H9 (cell line): ENCODE data around the gene S1PR4. TPM values are rescaled to one million over a fixed set of nuclear protein-coding genes. Genes with fewer than 3 reads are reported as not detected.

ENCODE experiments used
- DNase-seq: peaks from one replicate; pipeline ENCODE4 v3.0.0-alpha.2; 2017
- H2AFZ ChIP-seq: one replicate; pipeline ENCODE4 v1.6.1; 2013; ENCODE audit warnings: mild to moderate bottlenecking, low read length, control low read depth, moderate library complexity
- H2AK5ac ChIP-seq: 2 replicates; pipeline ENCODE4 v1.6.1; 2013; ENCODE audit warnings: low read length, control low read depth, mixed read lengths; ENCODE audit not compliant: insufficient read length
- H2BK120ac ChIP-seq: one replicate; pipeline ENCODE4 v1.6.1; 2013; ENCODE audit warnings: low read depth, mild to moderate bottlenecking, low read length, control low read depth, inconsistent platforms; ENCODE audit not compliant: poor library complexity, severe bottlenecking
- H2BK12ac ChIP-seq: 2 replicates; pipeline ENCODE4 v1.6.1; 2013; ENCODE audit warnings: low read length, control low read depth, mixed read lengths, low read depth; ENCODE audit not compliant: insufficient read length
- H2BK15ac ChIP-seq: 2 replicates; pipeline ENCODE4 v1.6.1; 2013; ENCODE audit warnings: low read depth, low read length, control low read depth
- H2BK20ac ChIP-seq: one replicate; pipeline ENCODE4 v1.6.1; 2013; ENCODE audit warnings: low read depth, mild to moderate bottlenecking, low read length, control low read depth, inconsistent platforms; ENCODE audit not compliant: poor library complexity, severe bottlenecking
- H2BK5ac ChIP-seq: 2 replicates; pipeline ENCODE4 v1.6.1; 2013; ENCODE audit warnings: low read length, control low read depth, mixed read lengths; ENCODE audit not compliant: insufficient read length
- H3K14ac ChIP-seq: 2 replicates; pipeline ENCODE4 v1.6.1; 2013; ENCODE audit warnings: low read length, control low read depth; ENCODE audit not compliant: insufficient read depth
- H3K18ac ChIP-seq: 2 replicates; pipeline ENCODE4 v1.6.1; 2013; ENCODE audit warnings: low read depth, mild to moderate bottlenecking, mixed read lengths, low read length, control low read depth; ENCODE audit not compliant: insufficient read length
- H3K23ac ChIP-seq: 2 replicates; pipeline ENCODE4 v1.6.1; 2013; ENCODE audit warnings: low read length, control low read depth, mixed read lengths, low read depth; ENCODE audit not compliant: insufficient read length
- H3K23me2 ChIP-seq: 2 replicates; pipeline ENCODE4 v1.6.1; 2013; ENCODE audit warnings: low read depth, mild to moderate bottlenecking, mixed read lengths, low read length, control low read depth; ENCODE audit not compliant: insufficient read length, poor library complexity, severe bottlenecking
- H3K27ac ChIP-seq: 2 replicates; pipeline ENCODE4 v1.5.1; 2013; ENCODE audit warnings: low read length, control low read depth, mixed read lengths, low read depth; ENCODE audit not compliant: insufficient read length
- H3K27me3 ChIP-seq: 2 replicates; pipeline ENCODE4 v1.6.1; 2013; ENCODE audit warnings: low read length, control low read depth, inconsistent platforms; ENCODE audit not compliant: insufficient read depth
- H3K4ac ChIP-seq: 2 replicates; pipeline ENCODE4 v1.6.1; 2013; ENCODE audit warnings: low read depth, mild to moderate bottlenecking, control low read depth, inconsistent platforms, low read length, moderate library complexity
- H3K4me1 ChIP-seq: 2 replicates; pipeline ENCODE4 v1.6.1; 2013; ENCODE audit warnings: low read length, control low read depth, inconsistent platforms; ENCODE audit not compliant: insufficient read depth
- H3K4me2 ChIP-seq: 2 replicates; pipeline ENCODE4 v1.6.1; 2013; ENCODE audit warnings: low read length, control low read depth, mixed read lengths; ENCODE audit not compliant: insufficient read length, insufficient read depth
- H3K56ac ChIP-seq: 2 replicates; pipeline ENCODE4 v1.6.1; 2013; ENCODE audit warnings: low read depth, mild to moderate bottlenecking, mixed read lengths, low read length, control low read depth; ENCODE audit not compliant: insufficient read length
- H3K79me1 ChIP-seq: 2 replicates; pipeline ENCODE4 v1.6.1; 2013; ENCODE audit warnings: low read depth, mild to moderate bottlenecking, moderate library complexity, low read length, control low read depth, inconsistent platforms; ENCODE audit not compliant: insufficient read depth, poor library complexity, severe bottlenecking
- H3K79me2 ChIP-seq: 2 replicates; pipeline ENCODE4 v1.6.1; 2013; ENCODE audit warnings: low read length, control low read depth, inconsistent platforms; ENCODE audit not compliant: insufficient read depth
- H3K9ac ChIP-seq: 2 replicates; pipeline ENCODE4 v1.6.1; 2013; ENCODE audit warnings: low read length, control low read depth, mixed read lengths; ENCODE audit not compliant: insufficient read length; ENCODE audit errors: extremely low read depth
- H3K9me3 ChIP-seq: one replicate; pipeline ENCODE4 v1.6.1; 2013; ENCODE audit warnings: low read depth, low read length, inconsistent platforms; ENCODE audit not compliant: control insufficient read depth
- H3T11ph ChIP-seq: one replicate; pipeline ENCODE4 v1.6.1; 2013; ENCODE audit warnings: mild to moderate bottlenecking, low read length, control low read depth, inconsistent platforms
- H4K20me1 ChIP-seq: one replicate; pipeline ENCODE4 v1.6.1; 2013; ENCODE audit not compliant: control insufficient read depth, insufficient read length, insufficient read depth
- H4K5ac ChIP-seq: 2 replicates; pipeline ENCODE4 v1.6.1; 2013; ENCODE audit warnings: low read depth, mild to moderate bottlenecking, mixed read lengths, low read length, control low read depth; ENCODE audit not compliant: insufficient read length
- H4K8ac ChIP-seq: replicated peaks from 2 replicates; pipeline ENCODE4 v1.6.1; 2013; ENCODE audit warnings: low read length, control low read depth, mixed read lengths, low read depth; ENCODE audit not compliant: insufficient read length
- H4K91ac ChIP-seq: 2 replicates; pipeline ENCODE4 v1.6.1; 2013; ENCODE audit warnings: low read depth, mild to moderate bottlenecking, moderate library complexity, mixed read lengths, low read length, control low read depth; ENCODE audit not compliant: insufficient read length
- H3K27ac Mint-ChIP-seq, 3 experiments: 2 replicates in 2 of 3; 3 replicates in 1 of 3; pipeline ENCODE4 v1.8.0; 2020 to 2021; ENCODE audit warnings: mixed read lengths in 3 of 3, mild to moderate bottlenecking in 1 of 3, moderate library complexity in 1 of 3
- H3K27me3 Mint-ChIP-seq: 2 replicates; pipeline ENCODE4 v1.8.0; 2021; ENCODE audit warnings: low read depth, mild to moderate bottlenecking, moderate library complexity, mixed read lengths
- H3K36me3 Mint-ChIP-seq, 3 experiments: 2 replicates in 2 of 3; 3 replicates in 1 of 3; pipeline ENCODE4 v1.8.0; 2020 to 2021; ENCODE audit warnings: low read depth in 3 of 3, mixed read lengths in 3 of 3; ENCODE audit not compliant: insufficient read depth in 1 of 3
- H3K4me1 Mint-ChIP-seq, 2 experiments: 2 replicates each; pipeline ENCODE4 v1.8.0; 2020; ENCODE audit warnings: mixed read lengths in 2 of 2
- H3K4me3 Mint-ChIP-seq, 2 experiments: 2 replicates in 1 of 2; 3 replicates in 1 of 2; pipeline ENCODE4 v1.8.0; 2020 to 2021; ENCODE audit warnings: mild to moderate bottlenecking in 2 of 2, mixed read lengths in 2 of 2, moderate library complexity in 1 of 2
- H3K9me3 Mint-ChIP-seq, 2 experiments: 2 replicates in 1 of 2; 3 replicates in 1 of 2; pipeline ENCODE4 v1.8.0; 2020; ENCODE audit warnings: mild to moderate bottlenecking in 2 of 2, mixed read lengths in 2 of 2, moderate library complexity in 1 of 2
- CTCF ChIP-seq: fragments of 200-600 bp; sonication (generic); conservative IDR thresholded peaks from 3 replicates; pipeline ENCODE4 v1.8.0; 2021; ENCODE audit warnings: antibody characterized with exemption, mild to moderate bottlenecking
- WGBS: extraction: QIAGEN DNeasy Blood & Tissue Kit; methylation state at CpG from one replicate; pipeline ENCODE4 v1.1.7; 2013; ENCODE audit warnings: missing lambda C conversion rate, low lambda C conversion rate, mixed read lengths; ENCODE audit not compliant: insufficient read length; ENCODE audit errors: extremely low coverage; 5-methylcytosine and 5-hydroxymethylcytosine counted together
- total RNA-seq: library from RNA; stranded (reverse); gene quantifications from 2 replicates; pipeline ENCODE4 v1.2.1, GENCODE V29; 2021

S1PR4 gene
- total RNA-seq, 1 experiment from 2014 or later, result not detected

GRCh38 chr19:3210347-3211017 is 31.9 kb downstream of the S1PR4 start:
- peaks cover 2% of the 10 kb centered on the region for H4K20me1 ChIP-seq
- peaks cover 4% of the 10 kb centered on the region for H3K27me3 Mint-ChIP-seq
- no peak overlapping the region for H4K8ac ChIP-seq
- H3K56ac ChIP-seq, result no peak overlapping the region
- H3K9me3 ChIP-seq, result no peaks in the 10 kb centered on the region
- H3K23me2 ChIP-seq, result no peaks in the 10 kb centered on the region
- H4K5ac ChIP-seq, result no peak overlapping the region
- no peaks in the 10 kb centered on the region for H3K9me3 Mint-ChIP-seq
- no CpG with 5 or more reads among the region's 20 CpGs for WGBS
- no peak overlapping the region for H3K23ac ChIP-seq
- H3K27ac Mint-ChIP-seq, result peak overlapping the region in 1 of 3 experiments; percentile 28; a peak in 2 of 7 replicates
- no peak overlapping the region for H2BK5ac ChIP-seq
- no peaks in the 10 kb centered on the region for H3K27me3 ChIP-seq
- H3K4ac ChIP-seq, result no peak overlapping the region
- no peak overlapping the region; the same call in 1 of the 2 replicates for H3K14ac ChIP-seq
- H2AK5ac ChIP-seq, result no peak overlapping the region
- no peaks in the 10 kb centered on the region for H3K79me1 ChIP-seq
- H3K79me2 ChIP-seq, result no peaks in the 10 kb centered on the region
- H3T11ph ChIP-seq, result no peak overlapping the region
- H2BK120ac ChIP-seq, result no peak overlapping the region
- H3K4me3 Mint-ChIP-seq, result peak overlapping the region in 1 of 2 experiments; percentile 44; a peak in 1 of 5 replicates
- no peaks in the 10 kb centered on the region for H3K4me1 ChIP-seq
- no peak overlapping the region for H2AFZ ChIP-seq
- no peak overlapping the region for H2BK12ac ChIP-seq
- H3K36me3 Mint-ChIP-seq, result peaks cover 6 to 29% (median 8%) of the 10 kb centered on the region in 3 experiments; a peak in 6 of 7 replicates
- H3K4me2 ChIP-seq, result no peak overlapping the region
- peaks cover 3 to 6% of the 10 kb centered on the region in 2 experiments for H3K4me1 Mint-ChIP-seq
- TF ChIP-seq CTCF, result peak; percentile 79
- no peak overlapping the region for H4K91ac ChIP-seq
- H3K9ac ChIP-seq, result no peak overlapping the region
- H3K18ac ChIP-seq, result no peak overlapping the region
- H2BK20ac ChIP-seq, result no peak overlapping the region
- no peak overlapping the region for H2BK15ac ChIP-seq
- DNase-seq, result peak; percentile 82
- H3K27ac ChIP-seq, result no peak overlapping the region
